Measurements from ENCODE around the gene PGRMC2.

GRCh38 chr4:128301979-128302378 lies 14.4 kb upstream of the PGRMC2 start:
- TF ChIP-seq POLR2A (IDR thresholded peaks at IDR 0.05) (no peak), CTCF (IDR thresholded peaks at IDR 0.05 in 4 of 5, conservative IDR thresholded peaks at IDR 0.05 in 1 of 5) (no peak)

Data from gastrocnemius medialis (tissue), 4 donors.